IMR-90 (cell line): ENCODE measurements around the gene ZXDC. TPM values are rescaled to one million over a fixed set of nuclear protein-coding genes. Genes with fewer than 3 reads are reported as not detected.

Experiments used
- ATAC-seq: fragments of 200-7000 bp; cut with Tn5 transposase; 2 replicates; pipeline ENCODE4 v1.9.1; 2020; ENCODE audit warnings: low read depth, mild to moderate bottlenecking, moderate library complexity
- BruUV-seq: library from RNA; stranded (reverse); fragments of 400-500 nt; replicated peaks from 2 replicates; lab custom pipeline; 2021; lab: Mats Ljungman, UMichigan
- CTCF ChIA-PET: fragments of 300-600 bp; formaldehyde crosslinking; extraction: SDS; loops from one replicate; lab custom pipeline; 2021; ENCODE audit warnings: antibody characterized with exemption; lab: Yijun Ruan, JAX
- POLR2A ChIA-PET: fragments of 300-600 bp; sonication (Branson Sonifier 250); formaldehyde crosslinking; loops from one replicate; lab custom pipeline; 2022; ENCODE audit warnings: antibody characterized with exemption; ENCODE audit not compliant: unreplicated experiment; lab: Charles Lee
- DNase-seq: peaks from one replicate; pipeline ENCODE4 v3.0.0; 2013
- H2AFZ ChIP-seq: replicated peaks from 2 replicates; pipeline ENCODE3; 2013; ENCODE audit warnings: low read length, mild to moderate bottlenecking; ENCODE audit not compliant: poor library complexity
- H2AK5ac ChIP-seq: 2 replicates; pipeline ENCODE4 v1.6.1; 2013; ENCODE audit warnings: low read depth, low read length, inconsistent platforms
- H2AK9ac ChIP-seq: replicated peaks from 2 replicates; pipeline ENCODE3; 2013; ENCODE audit warnings: mild to moderate bottlenecking, low read depth, low read length, moderate library complexity; ENCODE audit not compliant: poor library complexity
- H2BK120ac ChIP-seq: 2 replicates; pipeline ENCODE4 v1.6.1; 2013; ENCODE audit warnings: low read depth, low read length, inconsistent platforms
- H2BK15ac ChIP-seq: 3 replicates; pipeline ENCODE4 v1.6.1; 2013; ENCODE audit warnings: low read depth, low read length, inconsistent platforms
- H2BK20ac ChIP-seq: 2 replicates; pipeline ENCODE4 v1.6.1; 2013; ENCODE audit warnings: low read depth, mild to moderate bottlenecking, inconsistent platforms, low read length, moderate library complexity
- H2BK5ac ChIP-seq: 2 replicates; pipeline ENCODE4 v1.6.1; 2013; ENCODE audit warnings: mild to moderate bottlenecking, low read depth, low read length, inconsistent platforms; ENCODE audit not compliant: poor library complexity, severe bottlenecking
- H3K14ac ChIP-seq: replicated peaks from 2 replicates; pipeline ENCODE4 v1.6.1; 2013; ENCODE audit warnings: low read depth, low read length, inconsistent platforms
- H3K18ac ChIP-seq: 2 replicates; pipeline ENCODE4 v1.6.1; 2013; ENCODE audit warnings: low read depth, low read length, control low read depth
- H3K23ac ChIP-seq: 2 replicates; pipeline ENCODE4 v1.6.1; 2013; ENCODE audit warnings: low read depth, low read length, inconsistent platforms
- H3K27ac ChIP-seq: 2 replicates; pipeline ENCODE4 v1.5.1; 2013; ENCODE audit warnings: mild to moderate bottlenecking, control low read depth, low read length; ENCODE audit not compliant: insufficient read depth
- H3K27me3 ChIP-seq: 2 replicates; pipeline ENCODE4 v1.6.1; 2013; ENCODE audit warnings: low read length; ENCODE audit not compliant: control insufficient read depth, insufficient read depth
- H3K36me3 ChIP-seq: 2 replicates; pipeline ENCODE4 v1.6.1; 2013; ENCODE audit warnings: low read length, mixed read lengths; ENCODE audit not compliant: control insufficient read depth, insufficient read depth
- H3K4ac ChIP-seq: 2 replicates; pipeline ENCODE4 v1.6.1; 2013; ENCODE audit warnings: low read depth, low read length, inconsistent platforms
- H3K4me1 ChIP-seq: 2 replicates; pipeline ENCODE4 v1.6.1; 2013; ENCODE audit warnings: low read length, mixed read lengths; ENCODE audit not compliant: control insufficient read depth, insufficient read depth
- H3K4me2 ChIP-seq: 2 replicates; pipeline ENCODE4 v1.6.1; 2013; ENCODE audit warnings: low read depth, mild to moderate bottlenecking, control low read depth, low read length, moderate library complexity
- H3K4me3 ChIP-seq: 2 replicates; pipeline ENCODE4 v1.5.1; 2013; ENCODE audit warnings: low read depth, mild to moderate bottlenecking, control low read depth, low read length, moderate library complexity; ENCODE audit not compliant: insufficient read depth
- H3K56ac ChIP-seq: 2 replicates; pipeline ENCODE4 v1.6.1; 2013; ENCODE audit warnings: low read length, inconsistent platforms; ENCODE audit not compliant: insufficient read depth; ENCODE audit errors: extremely low read depth
- H3K79me1 ChIP-seq, 2 experiments: 2 replicates each; pipeline ENCODE4 v1.6.1; 2013; ENCODE audit warnings: low read length in 2 of 2, inconsistent platforms in 1 of 2, low read depth in 1 of 2
- H3K9ac ChIP-seq: 2 replicates; pipeline ENCODE4 v1.6.1; 2013; ENCODE audit warnings: low read depth, low read length, control low read depth
- H3K9me1 ChIP-seq: 2 replicates; pipeline ENCODE4 v1.6.1; 2013; ENCODE audit warnings: low read length, inconsistent platforms; ENCODE audit not compliant: insufficient read depth
- H3K9me3 ChIP-seq: 2 replicates; pipeline ENCODE4 v1.6.1; 2013; ENCODE audit warnings: low read length; ENCODE audit not compliant: control insufficient read depth, insufficient read depth
- H4K20me1 ChIP-seq: 2 replicates; pipeline ENCODE4 v1.6.1; 2013; ENCODE audit warnings: low read length, inconsistent platforms; ENCODE audit not compliant: insufficient read depth
- H4K5ac ChIP-seq: 2 replicates; pipeline ENCODE4 v1.6.1; 2013; ENCODE audit warnings: mild to moderate bottlenecking, low read depth, low read length, control low read depth
- H4K8ac ChIP-seq, 2 experiments: 2 replicates each; pipeline ENCODE4 v1.6.1; 2013; ENCODE audit warnings: low read depth in 2 of 2, low read length in 2 of 2, control low read depth in 1 of 2, inconsistent platforms in 1 of 2
- H4K91ac ChIP-seq: 2 replicates; pipeline ENCODE4 v1.6.1; 2013; ENCODE audit warnings: low read depth, low read length, inconsistent platforms; ENCODE audit not compliant: insufficient read depth
- BHLHE40 ChIP-seq: fragments of 150-350 bp; IDR thresholded peaks from 2 replicates; pipeline ENCODE4 v1.6.1; 2016; ENCODE audit warnings: mild to moderate bottlenecking, low read depth, low read length
- CHD1 ChIP-seq: IDR thresholded peaks from 2 replicates; pipeline ENCODE4 v1.6.1; 2012; ENCODE audit warnings: low read depth, low read length, improper control_type of control experiment
- FOS ChIP-seq: fragments of 150-350 bp; IDR thresholded peaks from 2 replicates; pipeline ENCODE4 v1.6.1; 2016; ENCODE audit warnings: low read depth, low read length
- MAFK ChIP-seq: IDR thresholded peaks from 2 replicates; pipeline ENCODE4 v1.6.1; 2012; ENCODE audit warnings: low read depth, low read length, improper control_type of control experiment
- MXI1 ChIP-seq: IDR thresholded peaks from 2 replicates; pipeline ENCODE4 v1.6.1; 2012; ENCODE audit warnings: low read depth, mild to moderate bottlenecking, low read length, moderate library complexity, borderline replicate concordance
- NFE2L2 ChIP-seq: fragments of 150-350 bp; IDR thresholded peaks from 2 replicates; pipeline ENCODE4 v1.6.1; 2016; ENCODE audit warnings: low read depth, mild to moderate bottlenecking, low read length
- SMC3 ChIP-seq: fragments of 150-350 bp; IDR thresholded peaks from 2 replicates; pipeline ENCODE4 v1.6.1; 2016; ENCODE audit warnings: low read depth, mild to moderate bottlenecking, antibody characterized with exemption, low read length, moderate library complexity
- WGBS, 2 experiments: methylation state at CpG; one replicate each; pipeline versions ENCODE4 v1.1.5 to v1.1.7; 2013; ENCODE audit warnings: missing lambda C conversion rate in 2 of 2; ENCODE audit not compliant: insufficient read length in 1 of 2; ENCODE audit errors: extremely low coverage in 2 of 2; 5-methylcytosine and 5-hydroxymethylcytosine counted together
- dilution Hi-C: fragments of 300-500 bp; cut with HindIII; formaldehyde crosslinking; loops from one replicate; pipeline ENCODE4 v1.14.3; 2018; ENCODE audit warnings: low sequenced_read_pairs; ENCODE audit not compliant: unreplicated experiment
- in situ Hi-C: fragments of 300-500 bp; cut with MboI; formaldehyde crosslinking; loops from 3 replicates; pipeline ENCODE4 v1.14.3; 2019; ENCODE audit warnings: low sequenced_read_pairs, inconsistent platforms, mixed read lengths
- intact Hi-C: fragments of 100-400 bp; cut with micrococcal nuclease; formaldehyde crosslinking; loops from 2 replicates; pipeline ENCODE4 v1.10.0; 2022
- polyA plus RNA-seq, 3 experiments: library from polyadenylated mRNA; depleted of rRNA; stranded (reverse); fragments of >200 nt; gene quantifications; 2 replicates each; pipeline ENCODE4 v1.2.3, GENCODE V29; 2012; ENCODE audit warnings: low replicate concordance in 1 of 3
- total RNA-seq: library from RNA; depleted of rRNA; stranded (reverse); fragments of >200 nt; gene quantifications from 2 replicates; pipeline ENCODE4 v1.2.3, GENCODE V29; 2012
- TF ChIP-seq, protein P1 (sequence below): conservative IDR thresholded peaks from 2 replicates; pipeline ENCODE4 v1.5.1; 2012; ENCODE audit warnings: mild to moderate bottlenecking, low read depth, low read length, improper control_type of control experiment

ZXDC gene
- total and polyA plus RNA-seq, 2 of the 4 experiments (the other 2 are of a cell fraction), result 11.5 to 14.3 TPM

DNA sequence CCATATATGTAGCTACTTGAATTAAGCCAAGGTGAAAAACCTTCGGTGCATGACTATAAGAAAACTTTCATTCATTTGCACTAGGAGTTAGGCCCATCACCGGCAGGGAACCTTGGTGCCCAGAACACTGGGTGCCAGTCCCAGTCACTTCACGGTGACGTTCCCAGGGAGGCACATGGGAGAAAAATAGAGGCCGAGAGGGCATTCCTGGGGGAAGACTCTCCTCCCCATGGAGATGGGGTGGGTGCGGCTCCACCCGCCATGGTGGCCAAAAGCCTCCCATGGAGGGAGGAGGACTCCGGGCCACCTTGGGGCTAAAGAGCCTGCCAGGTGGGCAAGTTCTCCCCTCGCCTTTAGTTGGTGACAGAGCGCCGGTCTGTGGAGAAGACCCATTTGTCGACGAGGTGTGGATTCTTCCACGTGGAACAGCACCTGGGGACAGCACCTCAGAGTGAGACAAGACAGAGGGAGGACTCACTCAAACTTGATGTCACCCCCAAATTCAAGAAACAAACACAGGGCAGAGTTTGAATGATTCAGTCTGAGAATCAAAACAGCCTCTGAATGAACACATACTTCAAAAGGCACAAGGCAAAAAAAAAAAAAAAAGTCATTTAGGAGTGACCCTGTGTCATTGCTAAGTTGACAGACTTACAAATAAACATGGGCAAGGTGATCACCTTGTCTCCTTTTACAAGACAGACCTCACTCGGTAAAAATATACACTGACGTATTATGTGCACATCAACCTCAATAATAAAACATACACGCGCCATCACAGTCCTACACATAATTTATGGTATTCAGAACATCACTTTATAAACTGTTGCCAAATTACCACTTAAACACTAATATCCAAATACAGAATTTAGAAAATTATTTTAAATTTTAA lies 38.6 kb downstream of the ZXDC start:
- Histone ChIP-seq H4K91ac (no peak overlapping the region), H3K9me3 (no peaks in the 10 kb centered on the region), H3K9ac (no peak overlapping the region), H3K36me3 (peaks cover 2% of the 10 kb centered on the region; the same call in 1 of the 2 replicates), H4K8ac (no peak overlapping the region), H3K4me2 (no peak overlapping the region), H4K20me1 (no peaks in the 10 kb centered on the region; the same call in 1 of the 2 replicates), H2AFZ (no peak overlapping the region), H4K5ac (no peak overlapping the region), H3K56ac (no peak overlapping the region), H3K27me3 (no peaks in the 10 kb centered on the region), H2BK120ac (no peak overlapping the region), H2BK20ac (no peak overlapping the region), H3K14ac (no peak overlapping the region), H3K4ac (no peak overlapping the region), H2BK15ac (no peak overlapping the region), H3K27ac (no peak overlapping the region), H3K4me1 (no peaks in the 10 kb centered on the region), H3K18ac (no peak overlapping the region), H3K4me3 (no peak overlapping the region), H3K23ac (no peak overlapping the region), H3K79me1 (no peaks in the 10 kb centered on the region), H2BK5ac (no peak overlapping the region), H2AK5ac (no peak overlapping the region), H3K9me1 (no peaks in the 10 kb centered on the region; the same call in 1 of the 2 replicates), H2AK9ac (no peak overlapping the region)
- no peak for TF ChIP-seq FOS
- TF ChIP-seq, protein P1, sequence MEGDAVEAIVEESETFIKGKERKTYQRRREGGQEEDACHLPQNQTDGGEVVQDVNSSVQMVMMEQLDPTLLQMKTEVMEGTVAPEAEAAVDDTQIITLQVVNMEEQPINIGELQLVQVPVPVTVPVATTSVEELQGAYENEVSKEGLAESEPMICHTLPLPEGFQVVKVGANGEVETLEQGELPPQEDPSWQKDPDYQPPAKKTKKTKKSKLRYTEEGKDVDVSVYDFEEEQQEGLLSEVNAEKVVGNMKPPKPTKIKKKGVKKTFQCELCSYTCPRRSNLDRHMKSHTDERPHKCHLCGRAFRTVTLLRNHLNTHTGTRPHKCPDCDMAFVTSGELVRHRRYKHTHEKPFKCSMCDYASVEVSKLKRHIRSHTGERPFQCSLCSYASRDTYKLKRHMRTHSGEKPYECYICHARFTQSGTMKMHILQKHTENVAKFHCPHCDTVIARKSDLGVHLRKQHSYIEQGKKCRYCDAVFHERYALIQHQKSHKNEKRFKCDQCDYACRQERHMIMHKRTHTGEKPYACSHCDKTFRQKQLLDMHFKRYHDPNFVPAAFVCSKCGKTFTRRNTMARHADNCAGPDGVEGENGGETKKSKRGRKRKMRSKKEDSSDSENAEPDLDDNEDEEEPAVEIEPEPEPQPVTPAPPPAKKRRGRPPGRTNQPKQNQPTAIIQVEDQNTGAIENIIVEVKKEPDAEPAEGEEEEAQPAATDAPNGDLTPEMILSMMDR, result no peak
- no peak for TF ChIP-seq BHLHE40
- no peak for TF ChIP-seq NFE2L2
- no peak for TF ChIP-seq SMC3
- no peak for TF ChIP-seq CHD1
- no peak for TF ChIP-seq MAFK
- TF ChIP-seq MXI1, result no peak
- CTCF ChIA-PET, result no interaction called here
- ATAC-seq, result no peak
- no peak for DNase-seq
- WGBS, 2 experiments, result 83% methylated on average over 6 of the region's 18 CpGs; no CpG with 5 or more reads in 1 of the 2 experiments
- in situ Hi-C loops (no loop called here), intact Hi-C loops (no loop called here), dilution Hi-C loops (no loop called here)
- POLR2A ChIA-PET, result no interaction called here
- no TSS peak for BruUV-seq
